ENCODE data around the gene WDR86.

Gene WDR86

GRCh38 chr7:151409667-151410404, at the start of gene WDR86:
Gene WDR86, minus strand, starts transcription at chr7:151410038. Its CDS starts 449 bp downstream, at chr7:151409589.
- no peak for DNase-seq

- DNase-seq = no peak
Observed at GRCh38 chr7:151457534-151457933, 47.7 kb upstream of the WDR86 start.

- no peak for DNase-seq
Observed at GRCh38 chr7:151456782-151457181, 46.9 kb upstream of the WDR86 start.

- DNase-seq = no peak
Observed at GRCh38 chr7:151456276-151456675, 46.4 kb upstream of the WDR86 start.

GRCh38 chr7:151455690-151456089, 45.9 kb upstream of the WDR86 start:
- DNase-seq = no peak

- no peak for DNase-seq
Observed at GRCh38 chr7:151454932-151455530, 45.2 kb upstream of the WDR86 start.

GRCh38 chr7:151454305-151454704, 44.5 kb upstream of the WDR86 start:
- no peak for DNase-seq

GRCh38 chr7:151453326-151453791, 43.5 kb upstream of the WDR86 start:
- DNase-seq = no peak

- no peak for DNase-seq
Observed at GRCh38 chr7:151452680-151453325, 43.0 kb upstream of the WDR86 start.

GRCh38 chr7:151451626-151452571, 42.1 kb upstream of the WDR86 start:
- peak; percentile 21 for DNase-seq

- DNase-seq = no peak
Observed at GRCh38 chr7:151451156-151451555, 41.3 kb upstream of the WDR86 start.

- no peak for DNase-seq
Observed at GRCh38 chr7:151449990-151450389, 40.2 kb upstream of the WDR86 start.

GRCh38 chr7:151448261-151449252, 38.7 kb upstream of the WDR86 start:
- DNase-seq = peak; percentile 81

GRCh38 chr7:151447901-151448260, 38.0 kb upstream of the WDR86 start:
- DNase-seq = no peak

GRCh38 chr7:151447312-151447711, 37.5 kb upstream of the WDR86 start:
- DNase-seq = no peak

- DNase-seq = no peak
Observed at GRCh38 chr7:151446412-151446811, 36.6 kb upstream of the WDR86 start.

- no peak for DNase-seq
Observed at GRCh38 chr7:151444632-151445031, 34.8 kb upstream of the WDR86 start.

GRCh38 chr7:151442776-151443496, 33.1 kb upstream of the WDR86 start:
- DNase-seq = no peak

- DNase-seq = no peak
Observed at GRCh38 chr7:151440799-151441445, 31.1 kb upstream of the WDR86 start.

Measured in DMS53 (cell line).